Activated T-helper 1 cell treated with anti-CD3 and anti-CD28 coated beads, Interleukin-2, amount 50 U/mL, for 16 hours (primary cell): ENCODE measurements around the gene NDUFB6.
"Not testable (repeated sequence)": the region's sequence is repeated elsewhere in the genome, so short reads cannot be mapped to it uniquely, and the experiment has no call there.

Source experiments
- DNase-seq, 2 donors: peaks; one replicate each; pipeline ENCODE4 v3.0.0-alpha.2; 2020; ENCODE audit warnings: low read depth in 1 of 2, low spot score in 1 of 2

NDUFB6 gene

DNA sequence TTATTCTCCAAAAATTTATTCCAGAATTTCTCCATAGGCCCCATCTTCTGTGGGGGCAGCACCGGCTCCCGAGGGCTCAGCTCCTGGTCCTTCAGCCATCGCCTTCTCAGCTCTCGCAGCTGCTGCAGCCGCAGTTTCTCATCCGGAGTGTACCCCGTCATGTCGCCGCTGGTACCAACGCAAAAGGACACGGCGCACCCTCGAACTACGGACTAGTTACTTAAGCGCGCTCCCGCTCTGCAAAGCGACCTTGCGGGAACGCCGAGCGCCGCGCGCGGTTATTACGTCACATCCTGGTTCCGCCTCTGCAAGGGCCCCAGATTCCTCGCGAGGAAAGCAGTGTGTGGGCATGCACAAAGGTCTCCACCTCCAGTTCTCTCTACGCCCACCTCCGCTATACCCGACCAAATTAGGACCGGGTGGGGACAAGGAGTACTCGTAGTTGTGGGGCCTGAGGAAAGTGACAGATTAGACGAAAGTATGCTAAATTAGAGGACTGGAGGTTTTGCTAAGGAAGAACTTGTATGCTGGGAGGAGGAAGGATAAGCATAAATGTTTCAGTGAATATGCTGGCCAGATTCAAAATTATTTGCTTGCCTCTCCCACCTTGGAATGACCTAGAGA lies at the start of gene NDUFB6:
NDUFB6 (minus strand) TSS at position 260 of the 624 bp plus-strand sequence; CDS start at position 161, 99 bp downstream.
- peak; percentile 91 to 93 for DNase-seq

DNA sequence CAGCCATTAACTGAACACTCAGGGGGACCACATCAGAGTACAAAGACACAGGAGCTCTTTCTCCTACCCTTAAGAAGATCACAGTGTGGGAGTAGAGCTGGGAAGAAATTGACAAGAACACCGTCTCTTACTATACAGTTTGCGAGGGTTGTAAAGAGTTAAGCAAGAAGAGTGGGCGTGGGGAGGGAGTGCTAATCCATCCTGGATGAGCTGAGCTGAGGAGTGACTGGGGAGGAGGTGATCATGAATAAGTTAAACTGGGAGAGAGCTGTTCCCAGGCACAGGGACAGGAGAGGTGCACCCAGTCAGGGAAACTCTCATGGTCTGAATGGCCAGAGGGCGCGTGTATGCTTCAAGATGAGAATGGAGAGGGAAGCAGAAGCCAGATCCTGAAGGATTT lies 45.3 kb upstream of the NDUFB6 start:
- DNase-seq, result no peak

DNA sequence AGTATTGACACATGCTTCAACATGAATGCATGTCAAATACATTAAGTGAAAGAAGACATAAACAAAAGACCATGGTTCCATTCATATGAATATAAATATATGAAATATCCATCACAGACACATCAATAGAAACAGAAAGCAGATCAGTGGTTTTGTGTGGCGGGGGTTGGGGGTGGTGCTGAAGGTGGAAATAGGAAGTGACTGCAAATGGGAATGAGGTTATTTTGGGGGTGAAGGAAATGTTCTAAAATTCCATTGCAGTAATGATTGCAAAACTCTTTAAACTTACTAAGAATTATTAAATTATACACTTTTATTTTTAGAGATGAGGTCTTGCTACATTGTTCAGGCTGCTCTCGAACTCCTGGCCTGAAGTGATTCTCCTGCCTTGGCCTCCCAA lies 33.9 kb upstream of the NDUFB6 start:
- no peak for DNase-seq

DNA sequence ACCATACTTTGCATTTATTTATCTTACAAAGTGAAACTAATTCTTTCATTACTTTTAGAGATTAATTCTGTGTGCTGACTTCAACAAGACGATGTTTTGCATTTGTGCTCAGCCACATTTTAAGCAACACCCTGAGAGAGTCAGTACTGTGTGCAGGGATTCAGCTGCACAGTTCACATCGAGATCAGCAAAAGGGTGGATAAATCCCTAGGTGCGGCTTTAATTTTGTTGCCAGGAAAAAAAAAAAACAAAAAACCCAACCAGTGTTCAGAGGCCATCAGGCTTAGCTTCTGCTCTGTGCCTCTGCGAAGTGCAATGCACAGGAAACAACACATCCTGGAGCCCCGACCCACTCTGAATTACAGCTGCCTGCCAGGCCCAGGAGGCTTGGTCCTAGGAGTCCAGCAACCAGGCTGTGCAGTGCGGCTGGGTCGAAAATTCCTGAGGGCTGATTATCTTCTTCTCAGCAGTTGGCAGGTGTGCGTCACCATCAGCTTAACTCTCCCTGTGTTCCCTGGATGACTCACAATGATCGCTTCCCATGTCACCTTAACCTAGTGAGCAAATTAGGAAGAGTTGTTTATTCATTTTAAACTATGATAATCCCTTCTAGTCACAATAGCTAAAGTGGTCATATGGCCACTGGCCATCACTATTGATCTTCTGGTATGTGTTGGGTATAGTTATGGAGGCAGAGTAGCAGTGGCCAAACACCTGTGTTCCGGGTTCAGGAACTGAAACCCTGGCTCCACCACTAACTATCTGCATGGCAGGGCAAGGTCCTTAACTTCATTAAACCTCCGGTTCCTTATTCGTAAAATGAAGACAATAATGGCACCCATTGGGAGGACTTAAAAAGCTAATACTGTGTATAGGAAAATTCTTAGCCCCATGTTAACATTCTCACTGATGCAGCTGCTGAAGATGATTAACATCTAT lies 31.2 kb upstream of the NDUFB6 start:
- DNase-seq, result no peak

DNA sequence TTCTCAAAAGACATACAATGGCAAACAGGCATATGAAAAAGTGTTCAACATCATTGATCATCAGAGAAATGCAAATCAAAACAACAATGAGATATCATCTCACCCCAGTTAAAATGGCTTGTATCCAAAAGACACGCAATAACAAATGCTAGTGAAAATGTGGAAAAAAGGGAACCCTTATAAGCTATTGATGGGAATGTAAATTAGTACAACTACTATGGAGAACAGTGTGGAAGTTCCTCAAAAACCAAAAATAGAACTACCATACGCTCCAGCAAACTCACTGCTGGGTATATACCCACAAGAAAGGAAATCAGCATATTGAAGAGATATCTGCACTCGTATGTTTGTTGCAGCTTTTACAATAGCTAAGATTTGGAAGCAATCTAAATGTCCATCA lies 26.1 kb upstream of the NDUFB6 start:
- DNase-seq, result not testable (repeated sequence)

- DNase-seq, result no peak
Measured at GRCh38 chr9:32596936-32597335, 24.0 kb upstream of the NDUFB6 start.

DNA sequence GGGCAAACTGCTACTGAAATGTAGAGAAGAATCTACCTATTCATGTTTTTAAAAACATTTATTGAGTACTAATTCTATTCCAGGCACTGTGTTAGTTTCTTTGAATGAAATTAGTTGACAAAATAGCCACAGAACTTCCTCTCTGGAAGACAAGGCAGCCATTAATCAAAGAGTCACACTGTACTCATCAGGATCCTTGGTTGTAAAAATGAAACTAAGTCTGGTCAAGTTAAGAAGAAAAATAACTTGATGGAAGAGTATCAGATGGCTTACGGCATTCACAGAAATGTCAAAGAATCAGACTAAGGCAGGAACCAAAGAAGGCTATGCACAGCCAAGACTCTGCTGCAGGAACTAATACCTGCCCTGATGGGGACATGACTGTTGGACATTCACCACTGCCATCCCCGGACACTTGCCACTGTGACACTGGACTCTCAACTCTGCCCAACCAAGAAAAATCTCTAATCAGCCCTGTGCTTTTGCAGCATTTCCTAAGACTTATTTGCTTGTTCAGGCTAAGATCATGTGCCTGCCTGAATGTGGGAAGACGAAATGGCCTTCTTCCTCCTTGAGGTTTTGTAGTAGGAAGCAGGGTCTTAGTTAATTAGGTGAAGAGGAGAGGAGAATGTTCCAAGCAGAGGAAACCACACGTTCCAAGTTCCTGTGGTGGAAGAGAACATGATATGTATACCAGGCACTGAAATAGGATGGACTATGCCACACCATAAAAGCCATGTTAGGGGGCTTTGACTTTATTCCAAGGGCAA lies 23.3 kb upstream of the NDUFB6 start:
- DNase-seq, result no peak

DNA sequence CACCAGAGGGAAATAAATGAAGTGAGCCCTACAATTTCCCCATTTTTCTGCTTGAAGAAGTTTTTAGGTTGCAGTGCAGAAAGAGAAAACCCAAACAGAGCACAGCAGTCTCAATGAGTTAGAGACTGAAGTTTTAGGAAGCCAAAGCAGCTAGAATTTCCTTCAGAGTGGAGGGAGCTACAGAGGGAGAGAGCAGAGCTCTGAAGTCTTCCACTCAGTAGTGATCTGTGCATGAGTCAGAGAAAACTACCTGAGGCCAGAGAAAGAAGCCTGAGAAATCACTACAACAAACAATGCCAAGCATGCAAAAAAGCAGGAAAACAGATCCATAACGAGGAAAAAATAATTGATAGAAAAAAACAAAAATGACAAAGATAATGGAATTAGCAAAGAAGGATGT lies 17.9 kb upstream of the NDUFB6 start:
- no peak for DNase-seq

DNA sequence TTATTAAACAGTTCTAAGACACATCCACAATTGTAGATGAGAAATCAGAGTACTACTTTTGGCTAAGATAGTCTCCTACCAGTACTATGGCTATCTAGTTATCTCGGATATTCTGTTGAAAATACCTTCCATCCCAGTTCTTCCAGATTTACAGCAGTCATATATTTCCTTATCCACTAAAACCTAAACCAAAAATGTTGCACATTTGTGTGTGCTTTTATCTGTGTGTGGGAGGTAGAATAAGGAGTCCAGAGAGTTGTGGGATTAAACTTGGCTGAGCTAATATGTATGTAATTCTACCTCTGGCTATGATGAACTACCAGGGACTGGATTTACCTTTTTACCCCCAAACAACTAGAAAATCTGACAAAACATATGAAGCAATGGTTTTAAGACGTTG lies 17.5 kb upstream of the NDUFB6 start:
- DNase-seq, result no peak

DNA sequence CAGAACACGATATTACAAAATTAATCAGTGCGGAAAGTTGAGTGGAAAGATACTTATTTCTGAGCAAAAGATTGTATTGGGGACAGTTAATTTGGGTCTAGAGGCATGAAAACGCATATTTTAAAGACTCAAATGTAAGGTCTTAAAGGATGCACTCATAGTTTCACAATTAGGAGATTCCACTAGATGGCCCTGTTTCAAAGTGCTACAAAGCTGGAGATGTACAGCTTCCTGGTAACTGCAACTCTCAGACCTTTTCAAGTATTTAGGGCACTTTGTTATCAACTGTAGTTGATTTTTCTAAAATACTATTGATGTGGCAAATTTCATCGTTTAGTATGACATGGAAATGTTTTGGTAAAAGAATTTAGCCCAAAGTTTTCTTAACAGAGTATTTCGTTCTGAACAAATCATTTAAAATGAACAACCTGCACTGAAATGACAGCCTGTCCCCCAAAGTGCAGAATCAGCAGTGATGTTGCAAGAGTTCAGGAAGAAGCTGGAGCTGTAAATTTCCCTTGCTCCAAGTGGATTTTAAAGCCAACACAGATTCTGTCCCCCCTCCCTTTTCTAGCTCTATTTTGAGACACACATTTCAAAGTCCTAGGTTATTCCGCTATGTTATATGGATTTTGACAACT lies 16.2 kb upstream of the NDUFB6 start:
- DNase-seq, result no peak

- DNase-seq, result no peak
Measured at GRCh38 chr9:32587901-32588300, 14.9 kb upstream of the NDUFB6 start.

GRCh38 chr9:32584784-32585183 lies 11.8 kb upstream of the NDUFB6 start:
- DNase-seq, result no peak

DNA sequence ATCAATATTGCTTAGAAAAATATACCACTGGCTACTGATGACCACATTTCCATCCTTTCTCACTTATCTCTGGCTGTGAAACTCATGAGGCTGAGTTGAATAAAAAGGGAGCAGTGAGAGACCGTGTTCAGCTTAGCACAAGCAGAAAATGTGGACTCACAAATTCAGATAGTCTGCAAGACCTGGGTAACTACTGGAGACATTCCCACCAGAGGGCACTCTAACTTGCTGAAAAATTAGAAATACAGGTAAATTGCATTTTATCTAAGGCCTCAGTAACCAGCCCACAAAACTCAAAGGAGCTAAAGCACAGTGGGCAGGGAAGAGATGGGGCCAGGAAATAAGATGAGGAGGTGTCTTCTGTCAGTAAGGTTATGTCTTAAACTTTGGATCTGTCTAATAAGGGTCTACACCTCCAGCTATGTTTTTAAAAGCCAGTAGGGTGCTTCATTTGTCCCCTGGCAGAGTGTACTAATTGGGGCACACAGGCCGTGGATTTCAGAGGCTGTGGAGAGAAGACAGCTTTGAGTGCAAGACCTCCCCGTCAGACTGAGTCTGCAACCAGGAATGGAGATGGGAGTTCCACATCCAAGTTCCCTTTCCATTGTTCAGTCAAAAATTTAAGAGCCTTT lies 8.7 kb upstream of the NDUFB6 start:
- DNase-seq, result no peak

GRCh38 chr9:32580631-32581300 lies 7.8 kb upstream of the NDUFB6 start:
- no peak for DNase-seq

GRCh38 chr9:32579706-32580331 lies 6.9 kb upstream of the NDUFB6 start:
- DNase-seq, result peak; percentile 62 to 76

DNA sequence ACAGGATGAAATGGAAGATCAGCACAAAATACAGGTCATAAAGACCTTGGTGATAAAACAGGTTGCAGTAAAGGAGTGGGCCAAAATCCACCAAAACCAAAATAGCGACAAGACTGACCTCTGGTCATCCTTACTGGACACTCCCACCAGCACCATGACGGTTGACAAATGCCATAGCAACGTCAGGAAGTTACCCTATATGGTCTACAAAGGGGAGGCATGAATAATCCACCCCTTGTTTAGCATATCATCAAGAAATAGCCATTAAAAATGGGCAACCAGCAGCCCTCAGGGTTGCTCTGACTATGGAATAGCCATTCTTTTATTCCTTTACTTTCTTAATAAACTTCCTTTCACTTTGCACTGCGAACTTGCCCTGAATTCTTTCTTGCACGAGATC lies 6.0 kb upstream of the NDUFB6 start:
- DNase-seq, result no peak

DNA sequence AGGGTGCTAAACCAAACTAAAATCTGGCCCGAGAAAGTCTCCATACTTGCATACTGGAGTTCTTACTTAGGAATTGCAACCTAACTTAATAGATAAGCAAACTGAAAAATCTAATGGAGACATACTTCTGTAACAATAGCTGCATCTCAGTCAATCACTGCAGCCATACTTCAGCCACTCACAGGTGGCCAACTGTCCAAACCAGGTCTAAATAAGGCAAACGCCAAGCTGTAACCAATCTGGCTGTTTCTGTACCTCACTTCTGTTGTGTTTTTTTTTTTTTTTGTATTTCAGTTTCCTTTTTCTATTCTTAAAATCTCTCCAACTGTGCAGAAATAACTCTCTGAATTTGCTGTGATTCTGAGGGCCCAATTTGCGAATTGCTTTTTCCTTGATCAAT lies 4.4 kb upstream of the NDUFB6 start:
- DNase-seq, result no peak

- DNase-seq, result no peak
Measured at GRCh38 chr9:32574858-32575257, 1.9 kb upstream of the NDUFB6 start.

DNA sequence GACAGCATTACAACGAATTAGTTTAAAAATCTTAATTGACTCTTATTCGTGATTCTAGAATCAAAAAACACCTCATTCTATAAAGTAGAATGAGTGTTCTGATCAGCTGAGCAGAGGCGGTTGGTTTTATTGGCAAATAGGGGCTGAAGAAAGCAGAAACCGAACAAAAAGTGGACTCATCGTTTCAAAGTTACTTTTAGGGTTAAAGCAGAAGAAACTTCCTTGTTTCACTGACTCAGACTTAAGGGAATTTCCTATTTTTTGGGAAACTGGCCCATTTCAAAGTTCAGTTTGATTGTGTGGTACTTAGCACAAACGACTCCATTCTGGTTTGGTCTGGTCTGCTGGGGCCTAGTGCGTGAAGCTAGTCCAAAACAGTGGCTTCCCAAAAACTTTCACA lies 862 bp upstream of the NDUFB6 start:
- DNase-seq, result no peak
